ENCODE results near the gene GRK5.

The GRK5 gene

DNA sequence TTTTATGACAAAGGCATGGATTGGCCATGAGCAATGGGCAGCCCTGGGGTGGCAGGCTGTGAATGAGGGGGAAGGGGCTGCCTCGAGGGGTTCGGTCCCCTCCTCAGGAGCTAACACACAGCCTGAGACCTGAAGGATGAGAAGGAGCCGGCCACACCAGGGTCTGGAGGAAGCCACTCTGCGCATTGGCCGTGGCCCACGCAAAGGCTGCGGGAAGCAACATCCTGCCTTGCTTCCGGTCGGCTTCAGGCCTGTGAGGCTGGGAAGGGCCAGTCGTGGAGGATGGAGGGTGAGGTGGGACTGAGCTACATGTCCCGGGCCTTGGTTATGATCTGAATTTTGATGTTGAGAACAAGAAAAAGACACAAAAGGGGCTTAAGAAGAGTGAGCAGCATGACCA, 285.8 kb downstream of the GRK5 start:
- DNase-seq (ENCODE audit: low read depth) = no peak
- TF ChIP-seq CTCF (IDR thresholded peaks at IDR 0.05; ENCODE audit: low read depth, low read length) = no peak
- TF ChIP-seq, protein P1, sequence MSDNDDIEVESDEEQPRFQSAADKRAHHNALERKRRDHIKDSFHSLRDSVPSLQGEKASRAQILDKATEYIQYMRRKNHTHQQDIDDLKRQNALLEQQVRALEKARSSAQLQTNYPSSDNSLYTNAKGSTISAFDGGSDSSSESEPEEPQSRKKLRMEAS (IDR thresholded peaks at IDR 0.05; ENCODE audit: low read depth, low read length) = no peak
- no peak overlapping the region for H3K4me3 ChIP-seq (ENCODE audit: low read depth, low read length)

GRCh38 chr10:119494236-119495020, 287.1 kb downstream of the GRK5 start:
- H3K4me3 ChIP-seq (ENCODE audit: low read depth, low read length) = no peak overlapping the region
- no peak for DNase-seq (ENCODE audit: low read depth)
- TF ChIP-seq POLR2A (IDR thresholded peaks at IDR 0.05; ENCODE audit: extremely low read depth, insufficient read length) (no peak), MYC (IDR thresholded peaks at IDR 0.05; ENCODE audit: low read depth, low read length) (no peak), CTCF (IDR thresholded peaks at IDR 0.05; ENCODE audit: low read depth, low read length) (no peak)
- TF ChIP-seq, protein P1 (IDR thresholded peaks at IDR 0.05; ENCODE audit: low read depth, low read length) = no peak

GRCh38 chr10:119495021-119495505, 287.7 kb downstream of the GRK5 start:
- no peak for DNase-seq (ENCODE audit: low read depth)
- H3K4me3 ChIP-seq (ENCODE audit: low read depth, low read length) = no peak overlapping the region
- no peak for TF ChIP-seq CTCF (IDR thresholded peaks at IDR 0.05; ENCODE audit: low read depth, low read length)

DNA sequence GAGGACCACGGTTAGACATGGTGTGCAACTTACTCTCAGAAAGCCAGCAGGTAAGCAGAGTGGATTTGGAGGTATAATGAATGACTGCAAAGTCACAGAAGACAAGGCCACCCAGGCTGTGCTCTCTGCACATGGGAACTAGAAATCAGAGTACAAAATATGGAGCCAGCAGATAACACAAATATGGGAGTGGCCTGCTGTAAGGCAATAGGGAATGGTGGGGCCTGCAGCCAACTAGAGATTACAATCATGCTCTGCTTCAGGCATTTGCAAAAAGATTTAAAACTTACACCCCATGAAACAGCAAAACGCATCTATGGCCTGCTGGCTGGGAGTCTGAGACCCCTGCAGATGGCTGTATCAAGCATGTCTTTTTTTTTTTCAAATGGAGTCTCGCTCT, 288.2 kb downstream of the GRK5 start:
- DNase-seq (ENCODE audit: low read depth) = no peak
- no peak overlapping the region for H3K4me3 ChIP-seq (ENCODE audit: low read depth, low read length)
- TF ChIP-seq POLR2A (IDR thresholded peaks at IDR 0.05; ENCODE audit: extremely low read depth, insufficient read length) (no peak), MYC (IDR thresholded peaks at IDR 0.05; ENCODE audit: low read depth, low read length) (no peak), CTCF (IDR thresholded peaks at IDR 0.05; ENCODE audit: low read depth, low read length) (no peak)
- TF ChIP-seq, protein P1 (IDR thresholded peaks at IDR 0.05; ENCODE audit: low read depth, low read length) = no peak

- no peak overlapping the region for H3K4me3 ChIP-seq (ENCODE audit: low read depth, low read length)
- DNase-seq (ENCODE audit: low read depth) = no peak
- TF ChIP-seq, protein P1 (IDR thresholded peaks at IDR 0.05; ENCODE audit: low read depth, low read length) = no peak
- TF ChIP-seq POLR2A (IDR thresholded peaks at IDR 0.05; ENCODE audit: extremely low read depth, insufficient read length) (no peak), CTCF (IDR thresholded peaks at IDR 0.05; ENCODE audit: low read depth, low read length) (no peak), MYC (IDR thresholded peaks at IDR 0.05; ENCODE audit: low read depth, low read length) (no peak)
Measured at GRCh38 chr10:119496273-119496672, 288.9 kb downstream of the GRK5 start.

DNA sequence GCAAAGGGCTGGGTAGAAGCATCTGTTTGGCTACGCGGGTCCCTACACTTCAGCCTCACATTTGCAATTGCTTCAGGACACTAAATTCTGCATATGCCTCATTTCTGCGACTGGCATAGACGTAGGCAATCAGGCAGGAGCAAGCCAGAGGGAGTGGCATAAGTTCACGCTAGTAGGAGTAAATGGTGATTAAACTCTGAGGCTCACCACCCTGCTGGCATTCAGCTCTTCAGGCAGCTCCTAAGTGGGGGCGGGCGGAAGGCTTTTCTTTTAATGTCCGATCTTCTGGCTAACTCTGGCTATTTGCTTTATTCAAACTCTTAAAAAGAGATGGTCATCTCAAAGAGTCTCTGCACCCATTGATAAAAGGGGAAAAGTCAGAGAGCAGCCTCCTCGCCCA, 289.9 kb downstream of the GRK5 start:
- TF ChIP-seq, protein P1 (IDR thresholded peaks at IDR 0.05; ENCODE audit: low read depth, low read length) = no peak
- TF ChIP-seq POLR2A (IDR thresholded peaks at IDR 0.05; ENCODE audit: extremely low read depth, insufficient read length) = no peak
- TF ChIP-seq MYC (IDR thresholded peaks at IDR 0.05; ENCODE audit: low read depth, low read length) = no peak
- no peak for TF ChIP-seq CTCF (IDR thresholded peaks at IDR 0.05; ENCODE audit: low read depth, low read length)
- DNase-seq (ENCODE audit: low read depth) = no peak
- no peak overlapping the region for H3K4me3 ChIP-seq (ENCODE audit: low read depth, low read length)
